Measurements from ENCODE around the gene SDS. TPM values are rescaled to one million over a fixed set of nuclear protein-coding genes. Genes with fewer than 3 reads are reported as not detected.

SDS gene
- total and polyA plus RNA-seq, 2 experiments from 2014 or later = not detected

GRCh38 chr12:113372371-113372770 lies 31.3 kb downstream of the SDS start:
- Histone ChIP-seq H3K4me1 (ENCODE audit: low read depth) (no peaks in the 10 kb centered on the region), H3K9me3 (ENCODE audit: low read depth) (no peaks in the 10 kb centered on the region), H3K4me3 (no peak overlapping the region), H3K27ac (no peak overlapping the region), H3K27me3 (no peaks in the 10 kb centered on the region), H3K36me3 (peaks cover 3% of the 10 kb centered on the region)
- no peak for DNase-seq (ENCODE audit: low read depth in 1 of 2, low spot score in 1 of 2)
- no peak for TF ChIP-seq CTCF (IDR thresholded peaks at IDR 0.05; ENCODE audit: low read depth, low read length)

GRCh38 chr12:113371808-113372207 lies 31.9 kb downstream of the SDS start:
- Histone ChIP-seq H3K27ac (no peak overlapping the region), H3K4me1 (ENCODE audit: low read depth) (peaks cover 5% of the 10 kb centered on the region), H3K36me3 (peaks cover 3% of the 10 kb centered on the region), H3K9me3 (ENCODE audit: low read depth) (no peaks in the 10 kb centered on the region), H3K27me3 (no peaks in the 10 kb centered on the region), H3K4me3 (no peak overlapping the region)
- TF ChIP-seq CTCF (IDR thresholded peaks at IDR 0.05; ENCODE audit: low read depth, low read length) = no peak
- DNase-seq (ENCODE audit: low read depth in 1 of 2, low spot score in 1 of 2) = no peak

- peaks cover 6% of the 10 kb centered on the region for H3K4me1 ChIP-seq (ENCODE audit: low read depth)
- H3K27ac ChIP-seq = no peak overlapping the region
- no peak for TF ChIP-seq CTCF (IDR thresholded peaks at IDR 0.05; ENCODE audit: low read depth, low read length)
- no peaks in the 10 kb centered on the region for H3K27me3 ChIP-seq
- H3K4me3 ChIP-seq = no peak overlapping the region
- peaks cover 3% of the 10 kb centered on the region for H3K36me3 ChIP-seq
- no peaks in the 10 kb centered on the region for H3K9me3 ChIP-seq (ENCODE audit: low read depth)
- no peak for DNase-seq (ENCODE audit: low read depth in 1 of 2, low spot score in 1 of 2)
These were observed 32.6 kb downstream of the SDS start for GRCh38 chr12:113370923-113371682.

- Histone ChIP-seq H3K27me3 (no peaks in the 10 kb centered on the region), H3K4me1 (ENCODE audit: low read depth) (peaks cover 6% of the 10 kb centered on the region), H3K9me3 (ENCODE audit: low read depth) (no peaks in the 10 kb centered on the region), H3K4me3 (no peak overlapping the region), H3K27ac (no peak overlapping the region), H3K36me3 (peaks cover 2% of the 10 kb centered on the region)
- DNase-seq (ENCODE audit: low read depth in 1 of 2, low spot score in 1 of 2) = peak in 1 of 2 donors; percentile 6
- TF ChIP-seq CTCF (IDR thresholded peaks at IDR 0.05; ENCODE audit: low read depth, low read length) = no peak
These were observed 34.2 kb downstream of the SDS start for GRCh38 chr12:113369391-113369985.

GRCh38 chr12:113368331-113368730 lies 35.4 kb downstream of the SDS start:
- H3K9me3 ChIP-seq (ENCODE audit: low read depth) = no peaks in the 10 kb centered on the region
- no peak for TF ChIP-seq CTCF (IDR thresholded peaks at IDR 0.05; ENCODE audit: low read depth, low read length)
- H3K27me3 ChIP-seq = no peaks in the 10 kb centered on the region
- H3K27ac ChIP-seq = no peak overlapping the region
- no peak for DNase-seq (ENCODE audit: low read depth in 1 of 2, low spot score in 1 of 2)
- H3K4me1 ChIP-seq (ENCODE audit: low read depth) = peaks cover 6% of the 10 kb centered on the region
- H3K4me3 ChIP-seq = no peak overlapping the region
- H3K36me3 ChIP-seq = no peaks in the 10 kb centered on the region

Measured in cardiac muscle cell (in vitro differentiated cells and primary cell).